HG03565 (cell line): ENCODE results near the gene IKZF1.

Experiments used
- ATAC-seq: cut with Tn5 transposase; IDR thresholded peaks from one replicate; pipeline ENCODE4 v1.9.1; 2021; ENCODE audit warnings: mild to moderate bottlenecking, moderate library complexity; ENCODE audit not compliant: unreplicated experiment

Gene IKZF1

DNA sequence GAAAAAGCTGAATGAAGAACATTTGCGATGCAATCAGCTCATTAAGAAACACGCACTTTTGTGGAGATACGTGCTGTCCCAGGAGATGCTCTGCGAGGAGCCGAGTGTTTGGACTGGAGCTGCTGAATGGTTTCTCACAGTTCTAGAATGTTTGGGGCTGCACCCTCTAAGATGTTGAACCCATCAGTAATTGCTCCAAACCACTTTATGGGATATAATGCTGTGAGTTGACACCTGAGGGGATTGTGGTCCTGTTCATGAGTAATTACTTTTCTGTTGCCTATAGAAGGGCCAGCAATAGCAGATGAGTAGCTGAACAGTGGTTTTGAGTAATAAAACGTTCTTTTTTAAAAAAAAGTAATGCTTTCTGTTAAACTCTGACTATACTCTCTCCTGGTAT lies 63.1 kb downstream of the IKZF1 start:
- ATAC-seq = peak; percentile 32

DNA sequence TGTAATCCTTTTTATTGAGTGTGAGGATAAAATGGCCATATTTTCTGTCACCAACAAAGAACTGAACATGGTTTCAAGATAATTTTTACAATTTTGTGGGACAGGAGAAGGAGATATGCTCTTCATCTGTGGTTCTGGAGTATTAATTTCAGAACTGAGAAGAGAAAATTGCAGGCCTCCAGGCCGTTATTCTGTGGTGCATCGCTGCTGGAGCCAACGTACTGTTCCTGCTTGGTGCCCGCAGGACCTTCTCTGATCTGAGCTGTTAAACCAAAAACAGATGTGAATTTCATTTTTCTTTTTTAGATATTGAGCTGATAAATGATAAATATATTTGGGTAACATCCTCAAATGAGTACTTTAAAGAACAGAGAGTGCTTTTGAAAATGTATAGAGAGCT lies 63.9 kb downstream of the IKZF1 start:
- ATAC-seq = no peak

DNA sequence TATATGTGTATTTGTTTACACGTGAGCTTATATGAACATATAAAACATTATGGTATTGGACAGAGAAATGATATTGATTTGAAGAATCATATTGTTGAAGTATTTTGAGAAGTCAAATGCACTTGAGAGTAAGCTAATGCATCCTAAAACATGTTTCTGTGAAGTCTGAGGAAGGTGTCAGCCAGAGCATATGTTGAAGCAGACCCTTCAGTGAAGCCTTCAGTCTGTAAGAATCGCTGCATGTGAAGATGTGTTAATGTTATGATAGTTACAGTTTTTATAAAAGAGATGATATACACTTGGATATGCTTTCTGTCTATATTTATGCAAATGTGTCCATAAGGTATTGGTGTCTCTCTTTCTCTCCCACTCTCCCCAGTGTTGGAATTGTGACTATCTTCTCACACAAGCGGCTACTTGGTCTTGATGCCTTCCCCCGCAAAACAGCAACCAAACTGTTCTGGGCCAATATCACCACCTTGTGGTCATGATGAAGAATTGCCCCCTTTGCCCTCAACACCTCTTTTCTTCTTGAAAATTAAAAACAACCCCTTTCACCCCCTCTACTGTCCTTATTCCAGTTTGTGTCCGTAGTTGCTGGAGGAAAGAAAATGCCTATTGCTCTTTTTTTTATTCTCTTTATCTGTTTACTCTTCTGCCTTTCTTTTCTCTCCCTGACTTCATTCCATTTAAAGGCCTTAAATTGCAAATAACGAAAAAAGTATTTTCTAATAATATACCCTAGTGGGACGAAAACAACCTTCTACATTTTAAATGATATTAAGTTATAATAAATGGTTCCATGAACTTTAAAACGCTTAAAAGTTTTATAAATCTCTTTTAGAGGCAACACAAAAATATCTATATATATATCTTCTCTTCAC lies 64.9 kb downstream of the IKZF1 start:
- ATAC-seq = no peak

DNA sequence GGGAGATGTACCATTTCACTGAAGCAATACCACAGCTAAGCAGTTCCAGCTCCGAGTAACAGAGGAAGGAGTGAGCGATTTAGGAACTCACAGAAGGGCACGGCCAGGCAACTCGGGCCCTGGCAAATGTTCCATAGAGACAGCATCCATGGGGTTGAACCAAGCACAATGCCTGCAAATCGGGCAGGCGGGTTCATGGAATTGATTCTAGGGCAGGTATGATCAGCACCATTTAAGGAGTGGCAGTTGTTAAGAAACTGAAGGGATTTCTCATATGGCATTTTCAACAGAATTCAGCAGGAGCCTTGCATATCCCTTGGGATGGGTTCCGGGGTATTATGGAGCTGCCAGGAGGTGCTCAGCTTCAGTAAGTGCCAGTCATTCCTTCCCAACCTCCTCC lies 66.4 kb downstream of the IKZF1 start:
- no peak for ATAC-seq

DNA sequence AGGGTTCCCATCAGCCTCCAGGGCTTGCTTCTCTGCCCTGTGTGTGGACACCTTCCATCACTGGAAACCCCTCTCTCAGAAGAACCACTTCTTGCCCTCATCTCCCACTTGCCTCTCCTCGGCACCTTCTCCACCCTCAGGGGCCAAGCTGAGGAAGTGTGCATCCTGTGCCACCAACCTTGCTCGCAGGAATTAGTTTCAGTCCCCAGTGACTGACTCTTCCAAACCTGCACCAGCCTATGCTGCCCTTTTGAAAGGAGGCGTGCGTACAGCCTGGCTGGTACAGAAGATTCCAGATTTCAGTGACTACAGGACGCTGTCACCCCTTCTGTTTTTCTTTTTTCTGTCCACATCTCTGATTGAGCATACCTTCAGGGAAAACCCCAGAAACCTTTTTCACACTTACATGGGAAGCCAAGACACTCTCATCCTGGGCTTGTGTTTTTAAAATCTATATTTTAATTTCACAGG lies 67.1 kb downstream of the IKZF1 start:
- no peak for ATAC-seq

DNA sequence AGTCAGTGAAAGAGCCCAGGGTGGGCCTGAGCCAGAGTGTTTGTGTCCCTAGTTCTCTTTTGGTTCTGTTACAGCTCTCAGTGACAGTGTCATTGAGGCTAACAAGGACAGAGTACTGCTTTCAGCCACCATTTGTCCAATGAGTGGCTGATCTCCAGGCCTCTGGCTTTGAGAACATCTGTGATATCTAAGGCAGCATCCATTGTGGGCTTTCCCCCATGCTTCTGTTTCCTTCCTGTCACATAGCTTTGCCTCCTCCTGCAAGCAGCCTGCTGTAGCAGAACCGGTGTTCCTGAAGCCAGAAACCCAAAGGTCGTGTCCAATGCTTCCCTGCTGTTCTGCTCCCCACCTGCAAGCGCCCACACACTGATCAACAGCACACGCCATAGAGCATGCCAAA lies 68.4 kb downstream of the IKZF1 start:
- no peak for ATAC-seq

DNA sequence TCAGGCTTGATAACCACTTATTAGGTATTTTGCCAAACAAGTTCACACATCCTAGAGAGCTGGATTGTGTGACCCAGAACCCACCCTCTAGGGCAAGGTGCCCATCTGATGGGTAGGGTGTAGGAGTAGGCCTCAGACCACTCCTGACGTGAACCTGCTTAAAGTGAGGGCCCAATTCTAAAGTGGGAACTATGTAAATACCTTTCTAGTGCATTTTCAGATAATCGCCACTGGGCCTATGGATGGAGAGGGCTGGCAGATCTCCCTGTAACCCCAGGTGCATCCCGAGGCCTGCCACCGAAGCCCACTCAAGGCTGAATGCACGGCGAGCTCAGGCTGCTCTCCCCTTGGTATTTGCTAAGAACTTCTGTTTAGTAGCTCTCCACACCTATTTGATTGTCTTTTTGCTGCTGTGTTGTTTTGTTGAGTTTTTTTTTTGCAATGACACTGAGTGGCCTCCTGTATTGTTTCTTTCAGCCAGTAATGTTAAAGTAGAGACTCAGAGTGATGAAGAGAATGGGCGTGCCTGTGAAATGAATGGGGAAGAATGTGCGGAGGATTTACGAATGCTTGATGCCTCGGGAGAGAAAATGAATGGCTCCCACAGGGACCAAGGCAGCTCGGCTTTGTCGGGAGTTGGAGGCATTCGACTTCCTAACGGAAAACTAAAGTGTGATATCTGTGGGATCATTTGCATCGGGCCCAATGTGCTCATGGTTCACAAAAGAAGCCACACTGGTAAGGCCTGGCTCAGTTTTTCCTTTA lies 71.7 kb downstream of the IKZF1 start:
- no peak for ATAC-seq

DNA sequence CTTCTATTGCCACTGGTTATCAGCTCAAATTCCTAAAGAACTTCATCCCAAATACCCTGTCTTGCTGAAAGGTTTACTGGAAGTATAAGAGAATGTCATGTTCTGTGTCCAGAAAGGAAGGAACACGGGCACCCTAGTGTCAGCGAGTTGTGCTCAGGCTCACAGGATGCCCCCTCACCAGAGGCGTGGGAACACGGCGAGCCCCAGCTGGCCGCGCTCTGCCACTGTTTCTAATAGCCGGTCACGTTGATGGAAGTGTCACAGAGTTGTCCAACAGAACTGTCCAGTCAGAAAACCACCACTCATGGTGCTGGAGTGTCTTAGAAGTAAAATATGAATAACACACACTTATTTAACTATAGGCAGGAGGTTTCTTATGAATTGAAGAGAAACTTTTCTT lies 72.8 kb downstream of the IKZF1 start:
- ATAC-seq = no peak

DNA sequence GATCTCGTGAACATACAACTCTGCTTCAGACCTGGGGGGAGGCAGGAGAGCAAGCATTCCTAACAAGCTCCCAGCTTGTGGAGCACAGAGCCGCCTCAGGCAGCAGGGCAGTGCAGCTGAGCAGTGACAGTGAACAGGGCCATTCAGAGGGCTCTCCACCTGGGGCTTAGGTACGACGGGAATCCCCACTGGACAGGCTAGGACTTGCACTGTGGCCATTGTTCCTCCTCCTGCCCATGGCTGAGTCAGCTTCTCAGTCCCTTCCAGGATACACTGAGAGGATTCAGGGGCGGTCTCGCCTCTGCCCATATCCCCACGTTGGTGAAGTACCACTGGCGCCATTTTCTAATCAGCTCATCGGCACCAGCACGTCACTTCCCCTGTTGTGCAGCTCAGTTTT lies 74.6 kb downstream of the IKZF1 start:
- ATAC-seq = no peak

DNA sequence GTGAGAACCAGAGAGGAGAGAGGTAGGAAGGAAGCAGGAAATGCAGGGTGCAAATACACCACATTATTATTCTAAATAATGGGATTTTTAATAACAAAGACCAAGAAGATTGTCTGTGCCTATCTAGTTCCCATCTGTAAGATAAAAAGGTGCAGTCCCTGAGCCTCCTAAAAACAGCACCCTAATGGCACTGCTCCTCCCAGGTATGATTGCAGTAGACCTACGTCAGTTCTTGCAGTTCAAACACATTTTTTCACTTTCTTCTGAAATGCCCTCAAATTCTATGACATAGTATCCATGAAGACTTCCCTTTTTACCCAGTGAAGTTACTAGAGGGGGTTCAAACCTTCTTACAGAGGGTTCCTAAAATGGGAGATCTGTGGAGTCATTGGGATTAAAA lies 75.0 kb downstream of the IKZF1 start:
- no peak for ATAC-seq

DNA sequence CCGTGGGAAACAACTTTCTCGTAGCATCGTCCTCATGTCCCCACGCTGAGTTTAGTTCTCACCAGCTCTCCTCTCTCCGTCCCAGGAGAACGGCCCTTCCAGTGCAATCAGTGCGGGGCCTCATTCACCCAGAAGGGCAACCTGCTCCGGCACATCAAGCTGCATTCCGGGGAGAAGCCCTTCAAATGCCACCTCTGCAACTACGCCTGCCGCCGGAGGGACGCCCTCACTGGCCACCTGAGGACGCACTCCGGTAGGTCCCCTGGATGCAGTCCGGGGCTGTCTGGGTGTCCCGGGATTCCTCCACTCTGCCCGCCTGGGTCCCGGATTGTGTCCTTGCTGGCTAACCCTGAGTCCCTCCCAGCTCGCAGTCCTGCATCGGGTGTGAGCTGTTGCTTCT lies 77.9 kb downstream of the IKZF1 start:
- ATAC-seq = no peak

DNA sequence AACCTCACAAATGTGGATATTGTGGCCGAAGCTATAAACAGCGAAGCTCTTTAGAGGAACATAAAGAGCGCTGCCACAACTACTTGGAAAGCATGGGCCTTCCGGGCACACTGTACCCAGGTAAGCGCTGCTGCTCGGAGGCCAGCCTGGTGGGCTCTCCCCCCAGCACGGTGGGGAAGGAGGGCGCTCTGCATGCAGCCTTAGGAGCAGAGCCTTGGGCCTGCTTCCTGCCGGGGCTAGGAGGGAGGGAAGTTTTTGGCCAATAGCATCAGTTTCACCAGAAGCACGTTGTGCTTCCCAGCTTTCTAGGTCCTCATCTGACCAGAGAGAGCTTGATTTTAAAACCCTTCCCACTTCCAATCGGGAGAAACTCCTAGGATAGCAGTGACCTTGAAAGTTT lies 82.8 kb downstream of the IKZF1 start:
- no peak for ATAC-seq

DNA sequence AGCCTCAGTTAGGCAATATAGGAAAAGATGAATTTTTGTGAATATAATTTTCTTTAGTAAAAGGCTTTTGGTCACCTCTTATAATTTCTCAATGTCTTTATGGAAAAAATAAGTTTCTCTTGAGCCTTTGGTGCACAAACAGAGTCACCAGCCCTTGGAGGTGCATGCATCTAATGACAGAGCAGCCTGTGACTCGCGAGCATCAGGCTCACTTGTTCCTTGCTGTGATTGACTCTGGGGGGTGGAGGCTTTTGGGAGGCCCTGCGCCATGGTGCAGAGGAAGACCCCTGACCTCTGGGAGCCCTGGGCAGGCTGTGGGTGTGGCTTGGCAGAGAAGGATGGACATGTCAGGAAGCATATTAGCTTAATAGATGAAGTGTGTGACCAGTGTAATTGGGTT lies 85.4 kb downstream of the IKZF1 start:
- ATAC-seq = no peak

DNA sequence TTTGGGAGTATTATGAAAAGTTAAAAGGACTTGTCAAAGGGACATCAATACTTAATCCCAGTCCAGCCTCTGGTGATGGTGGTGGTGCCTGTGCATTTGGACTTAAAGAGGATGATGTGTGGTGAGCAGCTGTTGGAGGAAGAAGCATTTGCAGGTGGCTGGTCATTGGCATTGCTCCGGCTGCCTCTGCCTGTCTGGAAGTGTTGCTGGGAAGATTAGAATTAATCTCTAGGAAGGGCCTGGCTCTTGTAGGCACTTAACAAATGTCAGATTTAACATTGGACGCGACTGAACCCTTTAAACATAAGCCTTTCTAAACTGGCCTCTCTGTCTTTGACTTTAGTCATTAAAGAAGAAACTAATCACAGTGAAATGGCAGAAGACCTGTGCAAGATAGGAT lies 86.9 kb downstream of the IKZF1 start:
- no peak for ATAC-seq

DNA sequence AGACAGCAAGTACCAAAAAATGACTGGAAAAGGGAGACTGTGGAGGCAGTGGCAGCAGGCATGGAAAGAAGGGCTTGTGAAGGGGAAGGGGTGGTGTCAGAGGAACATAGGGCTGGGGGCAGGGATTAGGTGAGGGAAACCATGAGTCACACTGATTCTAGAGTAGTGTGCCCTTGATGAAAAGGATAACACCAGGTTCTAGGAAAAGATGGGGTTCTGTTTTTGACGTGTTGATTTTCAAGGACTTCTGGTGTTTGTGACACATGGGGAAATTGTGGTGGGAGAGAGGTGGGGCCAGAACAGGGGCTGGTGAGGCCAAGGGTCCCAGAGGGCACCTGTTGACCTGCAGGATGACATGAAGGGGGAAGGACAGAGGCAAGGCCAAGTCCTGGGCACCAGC lies 88.6 kb downstream of the IKZF1 start:
- no peak for ATAC-seq

DNA sequence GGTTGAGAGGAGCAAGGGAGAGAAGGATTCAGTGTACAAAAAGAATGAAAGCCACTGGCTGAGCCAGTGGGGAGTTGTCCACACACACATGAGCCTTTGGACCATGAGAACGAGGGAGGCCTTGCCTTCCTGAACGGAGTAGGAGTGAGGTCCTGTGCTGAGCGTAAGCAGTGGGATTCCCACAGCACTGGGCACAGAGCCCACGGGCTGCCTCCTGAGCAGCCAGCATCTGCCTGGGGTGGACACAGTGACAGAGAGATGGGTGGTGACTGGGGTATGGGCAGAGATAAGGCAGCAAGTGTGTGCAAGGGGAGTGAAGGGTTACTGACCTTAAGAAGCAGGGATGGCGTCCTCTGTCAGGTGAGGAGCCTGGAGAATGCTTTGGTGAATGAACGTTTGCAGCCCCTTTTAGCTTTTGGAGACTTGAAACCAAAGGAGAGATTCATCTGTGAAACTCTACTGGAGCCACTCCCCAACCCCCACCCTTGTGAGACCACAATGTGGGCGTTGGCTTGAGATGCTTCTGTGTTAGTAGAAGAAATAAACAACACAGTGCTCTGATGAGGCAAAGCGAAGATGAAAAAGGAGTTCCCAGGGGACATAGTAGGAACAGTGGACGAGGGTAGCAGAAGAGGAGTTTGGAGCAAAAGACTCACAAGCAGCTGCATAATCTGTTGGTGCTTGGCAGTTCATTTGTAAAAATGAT lies 89.2 kb downstream of the IKZF1 start:
- ATAC-seq = peak; percentile 47

DNA sequence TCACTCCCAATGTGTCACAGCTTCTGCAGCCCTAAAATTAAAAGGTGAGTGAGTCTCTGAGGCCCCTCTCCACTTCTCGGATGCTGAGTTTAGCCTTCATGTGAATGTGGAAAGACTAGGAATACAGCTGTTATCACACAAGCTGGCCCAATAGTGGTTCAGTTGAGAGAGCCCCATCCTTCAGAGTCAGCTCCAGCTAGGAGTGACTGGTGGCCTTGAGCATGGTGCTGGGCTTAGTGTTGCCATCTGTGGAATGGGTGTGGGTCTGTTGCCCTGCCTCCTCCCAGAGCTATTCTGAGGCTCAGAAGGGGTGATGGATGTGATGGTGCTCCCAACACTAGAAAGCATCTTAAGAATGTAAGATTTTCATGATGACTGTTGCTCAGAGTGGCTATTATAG lies 89.8 kb downstream of the IKZF1 start:
- ATAC-seq = no peak

DNA sequence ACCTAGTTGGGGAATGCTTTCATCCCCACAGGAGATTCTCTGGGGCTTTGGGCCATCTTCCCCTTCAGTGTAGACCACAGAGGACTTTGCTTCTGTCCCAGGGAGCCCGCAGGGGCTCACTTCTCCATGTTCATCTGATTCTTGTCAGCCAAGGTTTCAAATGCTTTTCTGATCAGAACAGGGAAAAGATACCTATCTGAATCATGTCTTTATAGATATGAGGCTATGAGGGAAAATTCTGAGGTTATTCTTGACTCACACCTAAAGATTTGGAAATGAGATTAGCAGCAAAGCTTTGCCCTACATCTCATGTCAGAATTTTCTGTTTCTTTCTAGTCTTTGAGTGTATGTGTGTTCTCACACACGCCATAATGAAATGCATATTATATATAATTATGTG lies 92.3 kb downstream of the IKZF1 start:
- peak; percentile 22 for ATAC-seq

DNA sequence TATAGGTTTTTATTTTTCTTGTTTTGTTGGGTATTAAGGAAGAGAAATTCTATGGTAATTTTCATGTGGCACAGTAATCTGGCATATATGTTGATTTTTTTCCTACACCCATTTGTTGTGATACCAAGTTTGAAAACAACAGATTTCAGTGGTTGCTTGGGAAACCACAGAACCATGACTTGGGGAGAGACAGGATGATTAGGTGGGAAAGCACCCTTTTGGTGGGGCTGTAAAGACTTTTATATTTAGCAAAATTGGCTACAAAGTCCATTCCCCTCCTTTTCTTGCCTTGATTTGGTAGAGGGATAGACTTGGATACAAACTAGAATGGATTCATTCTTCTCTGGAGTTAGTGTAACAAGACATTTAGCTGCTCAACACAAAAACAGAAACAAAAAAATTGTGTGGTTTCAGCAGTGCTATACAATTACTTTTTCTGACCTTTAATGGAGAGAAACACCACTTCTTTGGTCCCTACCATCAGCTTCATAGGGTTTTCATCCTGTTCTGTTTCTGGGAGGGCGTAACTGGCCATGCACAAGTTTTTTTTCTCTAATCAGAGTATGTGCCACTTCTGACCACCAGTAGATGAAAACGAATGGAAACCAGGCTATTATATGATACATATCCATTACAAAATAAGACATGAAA lies 92.9 kb downstream of the IKZF1 start:
- peak; percentile 55 for ATAC-seq

DNA sequence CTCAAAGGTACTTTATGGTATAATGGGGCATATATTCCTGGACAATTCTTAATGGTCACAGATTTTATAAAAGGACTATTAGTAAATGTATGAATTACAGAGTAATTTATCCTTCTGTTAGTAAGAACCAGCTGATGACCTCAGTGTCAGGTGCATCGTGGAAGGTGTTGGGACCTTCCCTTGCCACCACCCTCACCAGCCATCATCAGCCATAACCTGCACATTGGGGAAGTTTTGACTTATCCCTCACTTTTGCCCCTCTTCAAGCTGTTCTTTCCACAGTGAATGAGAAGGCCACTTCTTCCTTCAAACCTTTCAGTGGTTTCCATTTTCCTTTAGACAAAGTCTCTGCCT lies 93.4 kb downstream of the IKZF1 start:
- ATAC-seq = no peak

DNA sequence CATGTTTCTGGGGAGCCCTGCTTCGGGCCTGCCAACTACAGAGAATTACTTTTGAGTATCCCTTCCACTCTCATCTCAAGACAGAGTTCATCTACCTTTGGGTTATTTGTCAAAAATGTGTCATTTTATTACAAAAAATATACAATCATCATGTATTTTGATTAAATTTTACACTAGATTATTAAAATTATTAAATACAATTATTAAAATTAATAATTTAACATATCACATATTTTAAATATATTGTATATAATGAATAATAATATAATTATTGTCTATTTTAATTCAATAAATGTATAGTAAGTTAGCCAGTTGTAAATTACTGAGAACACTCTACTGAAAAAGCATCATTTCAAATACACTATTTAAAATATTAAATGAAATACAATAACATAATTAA lies 94.7 kb downstream of the IKZF1 start:
- no peak for ATAC-seq
